HG02938 (cell line): Measurements from ENCODE around the gene PIK3R6.

ENCODE experiments used
- ATAC-seq: cut with Tn5 transposase; IDR thresholded peaks from one replicate; pipeline ENCODE4 v1.9.1; 2021; ENCODE audit warnings: mild to moderate bottlenecking, moderate library complexity; ENCODE audit not compliant: unreplicated experiment

Gene PIK3R6

GRCh38 chr17:8855477-8856204, 11.8 kb downstream of the PIK3R6 start:
- ATAC-seq, result no peak

- no peak for ATAC-seq
Measured at GRCh38 chr17:8851600-8851999, 15.9 kb downstream of the PIK3R6 start.

- ATAC-seq, result no peak
Measured at GRCh38 chr17:8849311-8850041, 18.0 kb downstream of the PIK3R6 start.

- no peak for ATAC-seq
Measured at GRCh38 chr17:8847891-8848290, 19.6 kb downstream of the PIK3R6 start.

- no peak for ATAC-seq
Measured at GRCh38 chr17:8846768-8847211, 20.7 kb downstream of the PIK3R6 start.

- ATAC-seq, result no peak
Measured at GRCh38 chr17:8844229-8845218, 22.9 kb downstream of the PIK3R6 start.

- no peak for ATAC-seq
Measured at GRCh38 chr17:8843344-8843743, 24.1 kb downstream of the PIK3R6 start.

- no peak for ATAC-seq
Measured at GRCh38 chr17:8841844-8842243, 25.6 kb downstream of the PIK3R6 start.

GRCh38 chr17:8839410-8839935, 28.0 kb downstream of the PIK3R6 start:
- no peak for ATAC-seq

GRCh38 chr17:8838551-8839095, 28.9 kb downstream of the PIK3R6 start:
- ATAC-seq, result no peak

GRCh38 chr17:8837563-8838075, 29.9 kb downstream of the PIK3R6 start:
- ATAC-seq, result no peak

GRCh38 chr17:8836821-8837562, 30.5 kb downstream of the PIK3R6 start:
- ATAC-seq, result no peak

- no peak for ATAC-seq
Measured at GRCh38 chr17:8835631-8836364, 31.7 kb downstream of the PIK3R6 start.

- ATAC-seq, result no peak
Measured at GRCh38 chr17:8835106-8835505, 32.4 kb downstream of the PIK3R6 start.

GRCh38 chr17:8832711-8833352, 34.6 kb downstream of the PIK3R6 start:
- no peak for ATAC-seq

GRCh38 chr17:8831234-8831849, 36.1 kb downstream of the PIK3R6 start:
- no peak for ATAC-seq

- ATAC-seq, result no peak
Measured at GRCh38 chr17:8830141-8830540, 37.3 kb downstream of the PIK3R6 start.
